Gastroesophageal sphincter (tissue), 4 donors: ENCODE measurements around the gene DCST1. TPM values are rescaled to one million over a fixed set of nuclear protein-coding genes. Genes with fewer than 3 reads are reported as not detected.

Source experiments
- ATAC-seq: fragments of 150-250 bp; one replicate; pipeline ENCODE4 v1.9.1; 2016; ENCODE audit warnings: mild to moderate bottlenecking, moderate library complexity
- H3K27ac ChIP-seq, 4 donors: fragments of 200-600 bp; sonication (generic) in 3 of 4; 1 replicate in 3 of 4; 2 replicates in 1 of 4; pipeline ENCODE4 v1.5.1; 2016 to 2019
- H3K27me3 ChIP-seq: fragments of 200-600 bp; sonication (generic); one replicate; pipeline ENCODE4 v1.5.1; 2019
- H3K36me3 ChIP-seq, 2 donors: fragments of 200-600 bp; sonication (generic); one replicate each; pipeline ENCODE4 v1.5.1; 2019; ENCODE audit warnings: control low read depth in 1 of 2
- H3K4me1 ChIP-seq, 3 donors: fragments of 200-600 bp; sonication (generic); 1 replicate in 2 of 3; 2 replicates in 1 of 3; pipeline ENCODE4 v1.5.1; 2016 to 2019; ENCODE audit warnings: control low read depth in 2 of 3
- H3K4me3 ChIP-seq, 2 donors: fragments of 200-600 bp; sonication (generic); one replicate each; pipeline ENCODE4 v1.5.1; 2019; ENCODE audit warnings: mild to moderate bottlenecking in 1 of 2, moderate library complexity in 1 of 2
- H3K9me3 ChIP-seq, 3 donors: fragments of 200-600 bp; sonication (generic); one replicate each; pipeline ENCODE4 v1.5.1; 2017 to 2019; ENCODE audit warnings: control low read depth in 2 of 3
- CTCF ChIP-seq, 4 experiments: fragments of 200-600 bp in 2 of 4; fragments of 450-650 bp in 2 of 4; sonication (generic) in 1 of 4; IDR thresholded peaks; one replicate each; pipeline ENCODE4 v1.5.1; 2017 to 2019; ENCODE audit warnings: antibody characterized with exemption in 4 of 4, mild to moderate bottlenecking in 2 of 4, moderate library complexity in 2 of 4
- EP300 ChIP-seq: sonication (generic); formaldehyde crosslinking; IDR thresholded peaks from one replicate; pipeline ENCODE4 v1.6.1; 2017; ENCODE audit warnings: antibody characterized with exemption, mild to moderate bottlenecking
- POLR2A ChIP-seq, 2 donors: fragments of 450-650 bp; IDR thresholded peaks; one replicate each; pipeline ENCODE4 v1.6.1; 2017; ENCODE audit warnings: antibody characterized with exemption in 2 of 2, mild to moderate bottlenecking in 2 of 2, moderate library complexity in 1 of 2
- POLR2AphosphoS5 ChIP-seq: sonication (generic); formaldehyde crosslinking; IDR thresholded peaks from one replicate; pipeline ENCODE4 v1.6.1; 2017; ENCODE audit warnings: antibody characterized with exemption
- WGBS, 2 donors: methylation state at CpG; one replicate each; pipeline ENCODE4 v1.1.5; 2018; ENCODE audit warnings: low coverage in 1 of 2; 5-methylcytosine and 5-hydroxymethylcytosine counted together
- total RNA-seq, 4 donors: library from RNA; depleted of rRNA; stranded (reverse); fragments of >200 nt; gene quantifications; one replicate each; pipeline ENCODE4 v1.1.0, GENCODE V29; 2016

DCST1 gene
- total RNA-seq, 4 donors from 2014 or later = not detected

- Histone ChIP-seq H3K27ac (peak overlapping the region in 2 of 4 donors; percentile 88 to 97), H3K4me3 (no peak overlapping the region), H3K27me3 (no peaks in the 10 kb centered on the region), H3K9me3 (no peaks in the 10 kb centered on the region), H3K36me3 (peaks cover 0 to under 1% of the 10 kb centered on the region in 2 donors), H3K4me1 (peaks cover 3 to 37% (median 13%) of the 10 kb centered on the region in 3 donors)
- ATAC-seq = no peak
- TF ChIP-seq POLR2A (IDR thresholded peaks at IDR 0.05) (no peak), EP300 (no peak), CTCF (IDR thresholded peaks at IDR 0.05) (no peak), POLR2AphosphoS5 (no peak)
- 72 to 78% methylated on average over 4 to 13 of the region's 16 CpGs for WGBS, 2 donors
These were observed 35.3 kb upstream of the DCST1 start for GRCh38 chr1:154998201-154998780.

- no peak for ATAC-seq
- peak overlapping the region; percentile 88 to 97 (median 96) for H3K27ac ChIP-seq
- WGBS, 2 donors = 18 to 34% methylated on average over 10 to 16 of the region's 40 CpGs
These were observed 34.6 kb upstream of the DCST1 start for GRCh38 chr1:154998818-154999570.

GRCh38 chr1:154999571-155000410 lies 33.8 kb upstream of the DCST1 start:
- H3K9me3 ChIP-seq = no peaks in the 10 kb centered on the region
- peaks cover 6 to 44% (median 20%) of the 10 kb centered on the region in 3 donors for H3K4me1 ChIP-seq
- TF ChIP-seq POLR2A (IDR thresholded peaks at IDR 0.05) = no peak
- no peak for TF ChIP-seq CTCF (IDR thresholded peaks at IDR 0.05)
- TF ChIP-seq POLR2AphosphoS5 = no peak
- TF ChIP-seq EP300 = no peak
- no peak for ATAC-seq
- peak overlapping the region; percentile 76 to 89 for H3K4me3 ChIP-seq
- peak overlapping the region; percentile 88 to 97 (median 96) for H3K27ac ChIP-seq
- no peaks in the 10 kb centered on the region for H3K36me3 ChIP-seq
- 1 to 4% methylated on average over 14 to 15 of the region's 50 CpGs for WGBS, 2 donors
- no peaks in the 10 kb centered on the region for H3K27me3 ChIP-seq

More at GRCh38 chr1:154998818-154999570, 34.6 kb upstream of the DCST1 start:
- peak overlapping the region; percentile 29 to 76 for H3K4me3 ChIP-seq
- TF ChIP-seq EP300 = no peak
- no peak for TF ChIP-seq POLR2A (IDR thresholded peaks at IDR 0.05)
- peak in 3 of 4 experiments; percentile 79 to 83 (median 81) for TF ChIP-seq CTCF (IDR thresholded peaks at IDR 0.05)
- H3K9me3 ChIP-seq = no peaks in the 10 kb centered on the region
- no peaks in the 10 kb centered on the region for H3K36me3 ChIP-seq
- H3K27me3 ChIP-seq = no peaks in the 10 kb centered on the region
- peaks cover 3 to 38% (median 13%) of the 10 kb centered on the region in 3 donors for H3K4me1 ChIP-seq

- Histone ChIP-seq H3K27me3 (no peaks in the 10 kb centered on the region), H3K4me3 (peak overlapping the region; percentile 76 to 89), H3K9me3 (no peaks in the 10 kb centered on the region), H3K27ac (peak overlapping the region; percentile 88 to 97 (median 96)), H3K4me1 (peaks cover 6 to 45% (median 26%) of the 10 kb centered on the region in 3 donors), H3K36me3 (no peaks in the 10 kb centered on the region)
- WGBS, 2 donors = no CpG with 5 or more reads among the region's 13 CpGs
- no peak for ATAC-seq
- TF ChIP-seq POLR2AphosphoS5 (no peak), CTCF (IDR thresholded peaks at IDR 0.05) (no peak), POLR2A (IDR thresholded peaks at IDR 0.05) (no peak), EP300 (no peak)
These were observed 33.3 kb upstream of the DCST1 start for GRCh38 chr1:155000411-155000725.
